GM12878 (cell line): ENCODE data around the gene CHKA.

Source experiments
- CTCF ChIP-seq, 3 experiments: IDR thresholded peaks in 2 of 3; conservative IDR thresholded peaks in 1 of 3; 2 replicates each; pipeline ENCODE4 v1.5.1; 2011; ENCODE audit warnings: low read depth in 3 of 3, low read length in 3 of 3, mild to moderate bottlenecking in 3 of 3, control low read depth in 2 of 3, moderate library complexity in 2 of 3, inconsistent platforms in 1 of 3, mixed read lengths in 1 of 3; ENCODE audit not compliant: control insufficient read depth in 2 of 3, insufficient read depth in 1 of 3; ENCODE audit errors: extremely low read depth in 1 of 3
- EED ChIP-seq: sonication (generic); IDR thresholded peaks from 2 replicates; pipeline ENCODE4 v1.6.1; 2016; ENCODE audit warnings: antibody characterized with exemption, low read depth
- ELK1 ChIP-seq: IDR thresholded peaks from 2 replicates; pipeline ENCODE4 v1.6.1; 2012; ENCODE audit warnings: low read depth, low read length, improper control_type of control experiment
- EP300 ChIP-seq, 2 experiments: fragments of 150-350 bp in 1 of 2; IDR thresholded peaks; 2 replicates each; pipeline ENCODE4 v1.6.1; 2011 to 2012; ENCODE audit warnings: low read depth in 2 of 2, low read length in 2 of 2, borderline replicate concordance in 1 of 2, improper control_type of control experiment in 1 of 2, inconsistent platforms in 1 of 2; ENCODE audit not compliant: control insufficient read depth in 1 of 2
- FOXM1 ChIP-seq: IDR thresholded peaks from 2 replicates; pipeline ENCODE4 v1.6.1; 2012; ENCODE audit warnings: low read depth, mild to moderate bottlenecking, inconsistent platforms, low read length, moderate library complexity
- POLR2AphosphoS5 ChIP-seq: IDR thresholded peaks from 2 replicates; pipeline ENCODE4 v1.6.1; 2011; ENCODE audit warnings: mild to moderate bottlenecking, low read length, inconsistent platforms
- RAD21 ChIP-seq: IDR thresholded peaks from 2 replicates; pipeline ENCODE4 v1.6.1; 2011; ENCODE audit warnings: mild to moderate bottlenecking, low read depth, low read length, moderate library complexity; ENCODE audit not compliant: insufficient read depth
- ZNF207 ChIP-seq: fragments of 450-650 bp; IDR thresholded peaks from 2 replicates; pipeline ENCODE4 v1.6.1; 2014; ENCODE audit warnings: antibody characterized with exemption, mild to moderate bottlenecking, borderline replicate concordance
- TF ChIP-seq, protein P1 (sequence below): fragments of 450-650 bp; IDR thresholded peaks from 2 replicates; pipeline ENCODE4 v1.6.1; 2018; ENCODE audit warnings: borderline replicate concordance, mild to moderate bottlenecking; ENCODE audit not compliant: partially characterized antibody

- TF ChIP-seq EP300 (IDR thresholded peaks at IDR 0.05; ENCODE audit: borderline replicate concordance in 1 of 2, control insufficient read depth in 1 of 2, low read depth in 2 of 2, low read length in 2 of 2): no peak
- TF ChIP-seq, protein P1, sequence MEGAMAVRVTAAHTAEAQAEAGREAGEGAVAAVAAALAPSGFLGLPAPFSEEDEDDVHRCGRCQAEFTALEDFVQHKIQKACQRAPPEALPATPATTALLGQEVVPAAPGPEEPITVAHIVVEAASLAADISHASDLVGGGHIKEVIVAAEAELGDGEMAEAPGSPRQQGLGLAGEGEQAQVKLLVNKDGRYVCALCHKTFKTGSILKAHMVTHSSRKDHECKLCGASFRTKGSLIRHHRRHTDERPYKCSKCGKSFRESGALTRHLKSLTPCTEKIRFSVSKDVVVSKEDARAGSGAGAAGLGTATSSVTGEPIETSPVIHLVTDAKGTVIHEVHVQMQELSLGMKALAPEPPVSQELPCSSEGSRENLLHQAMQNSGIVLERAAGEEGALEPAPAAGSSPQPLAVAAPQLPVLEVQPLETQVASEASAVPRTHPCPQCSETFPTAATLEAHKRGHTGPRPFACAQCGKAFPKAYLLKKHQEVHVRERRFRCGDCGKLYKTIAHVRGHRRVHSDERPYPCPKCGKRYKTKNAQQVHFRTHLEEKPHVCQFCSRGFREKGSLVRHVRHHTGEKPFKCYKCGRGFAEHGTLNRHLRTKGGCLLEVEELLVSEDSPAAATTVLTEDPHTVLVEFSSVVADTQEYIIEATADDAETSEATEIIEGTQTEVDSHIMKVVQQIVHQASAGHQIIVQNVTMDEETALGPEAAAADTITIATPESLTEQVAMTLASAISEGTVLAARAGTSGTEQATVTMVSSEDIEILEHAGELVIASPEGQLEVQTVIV: no peak
- TF ChIP-seq CTCF (IDR thresholded peaks at IDR 0.05 in 2 of 3, conservative IDR thresholded peaks at IDR 0.05 in 1 of 3; ENCODE audit: control insufficient read depth in 2 of 3, extremely low read depth in 1 of 3, insufficient read depth in 1 of 3, low read depth in 3 of 3, low read length in 3 of 3): no peak
- no peak for TF ChIP-seq POLR2AphosphoS5
- TF ChIP-seq EED: no peak
- TF ChIP-seq RAD21: no peak
- TF ChIP-seq ELK1: no peak
- no peak for TF ChIP-seq ZNF207
- no peak for TF ChIP-seq FOXM1
Observed at GRCh38 chr11:68033708-68034045, 87.5 kb downstream of the CHKA start.
